Suprapubic skin (tissue), 3 donors: ENCODE data around the gene CDKL2.

Source experiments
- POLR2AphosphoS5 ChIP-seq, 3 donors: sonication (generic); formaldehyde crosslinking; IDR thresholded peaks; one replicate each; pipeline ENCODE4 v1.6.1; 2017; ENCODE audit warnings: antibody characterized with exemption in 3 of 3
- TF ChIP-seq, protein P1 (sequence below), 2 donors: fragments of 200-600 bp in 1 of 2; fragments of 450-650 bp in 1 of 2; sonication (generic) in 1 of 2; IDR thresholded peaks; one replicate each; pipeline ENCODE4 v1.5.1; 2016 to 2019; ENCODE audit warnings: antibody characterized with exemption in 2 of 2, mild to moderate bottlenecking in 1 of 2, moderate library complexity in 1 of 2

- no peak for TF ChIP-seq POLR2AphosphoS5 (IDR thresholded peaks at IDR 0.05)
- TF ChIP-seq, protein P1, sequence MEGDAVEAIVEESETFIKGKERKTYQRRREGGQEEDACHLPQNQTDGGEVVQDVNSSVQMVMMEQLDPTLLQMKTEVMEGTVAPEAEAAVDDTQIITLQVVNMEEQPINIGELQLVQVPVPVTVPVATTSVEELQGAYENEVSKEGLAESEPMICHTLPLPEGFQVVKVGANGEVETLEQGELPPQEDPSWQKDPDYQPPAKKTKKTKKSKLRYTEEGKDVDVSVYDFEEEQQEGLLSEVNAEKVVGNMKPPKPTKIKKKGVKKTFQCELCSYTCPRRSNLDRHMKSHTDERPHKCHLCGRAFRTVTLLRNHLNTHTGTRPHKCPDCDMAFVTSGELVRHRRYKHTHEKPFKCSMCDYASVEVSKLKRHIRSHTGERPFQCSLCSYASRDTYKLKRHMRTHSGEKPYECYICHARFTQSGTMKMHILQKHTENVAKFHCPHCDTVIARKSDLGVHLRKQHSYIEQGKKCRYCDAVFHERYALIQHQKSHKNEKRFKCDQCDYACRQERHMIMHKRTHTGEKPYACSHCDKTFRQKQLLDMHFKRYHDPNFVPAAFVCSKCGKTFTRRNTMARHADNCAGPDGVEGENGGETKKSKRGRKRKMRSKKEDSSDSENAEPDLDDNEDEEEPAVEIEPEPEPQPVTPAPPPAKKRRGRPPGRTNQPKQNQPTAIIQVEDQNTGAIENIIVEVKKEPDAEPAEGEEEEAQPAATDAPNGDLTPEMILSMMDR (IDR thresholded peaks at IDR 0.05), result no peak
Measured at GRCh38 chr4:75678473-75678872, 48.1 kb upstream of the CDKL2 start.
